Measurements from ENCODE around the gene DYRK1A.
"Not testable (repeated sequence)": the region's sequence is repeated elsewhere in the genome, so short reads cannot be mapped to it uniquely, and the experiment has no call there.

The DYRK1A gene

GRCh38 chr21:37489553-37489952 lies 123.0 kb downstream of the DYRK1A start:
- DNase-seq, result no peak

- DNase-seq, result no peak
Observed at GRCh38 chr21:37490084-37490483, 123.5 kb downstream of the DYRK1A start.

- no peak for DNase-seq
Observed at GRCh38 chr21:37496972-37497371, 130.4 kb downstream of the DYRK1A start.

- DNase-seq, result no peak
Observed at GRCh38 chr21:37498664-37499063, 132.1 kb downstream of the DYRK1A start.

DNA sequence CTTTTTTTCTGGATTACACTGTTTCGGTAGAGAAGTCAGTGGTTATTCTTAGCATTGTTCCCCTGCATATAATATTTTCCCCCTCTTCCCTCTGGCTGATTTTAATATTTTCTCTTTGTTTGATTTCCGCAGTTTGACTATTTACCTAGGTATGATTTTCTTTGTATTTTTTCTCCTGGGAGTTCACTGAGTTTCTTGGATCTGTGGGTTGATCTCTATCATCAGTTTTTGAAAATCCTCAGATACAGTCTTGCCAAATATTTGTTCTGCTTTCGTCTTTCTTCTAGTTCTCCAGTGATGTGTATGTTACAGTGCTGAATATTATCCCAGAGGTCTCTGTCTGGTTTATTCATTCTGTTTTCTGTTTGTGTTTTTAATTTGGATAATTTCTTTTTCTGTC lies 136.4 kb downstream of the DYRK1A start:
- no peak for DNase-seq

GRCh38 chr21:37503848-37504467 lies 137.4 kb downstream of the DYRK1A start:
- DNase-seq, result no peak

GRCh38 chr21:37505963-37506362 lies 139.4 kb downstream of the DYRK1A start:
- DNase-seq, result no peak

GRCh38 chr21:37507716-37508115 lies 141.1 kb downstream of the DYRK1A start:
- DNase-seq, result no peak

GRCh38 chr21:37508341-37508740 lies 141.8 kb downstream of the DYRK1A start:
- DNase-seq, result no peak

- no peak for DNase-seq
Observed at GRCh38 chr21:37509802-37510393, 143.3 kb downstream of the DYRK1A start.

DNA sequence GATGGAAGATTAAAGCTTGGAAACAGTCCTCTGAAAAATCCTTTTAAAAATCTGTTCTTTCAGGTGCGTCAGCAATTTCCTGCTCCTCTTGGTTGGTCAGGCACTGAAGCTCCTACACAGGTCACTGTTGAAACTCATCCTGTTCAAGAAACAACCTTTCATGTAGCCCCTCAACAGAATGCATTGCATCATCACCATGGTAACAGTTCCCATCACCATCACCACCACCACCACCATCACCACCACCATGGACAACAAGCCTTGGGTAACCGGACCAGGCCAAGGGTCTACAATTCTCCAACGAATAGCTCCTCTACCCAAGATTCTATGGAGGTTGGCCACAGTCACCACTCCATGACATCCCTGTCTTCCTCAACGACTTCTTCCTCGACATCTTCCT lies 145.3 kb downstream of the DYRK1A start:
- no peak for DNase-seq

- DNase-seq, result no peak
Observed at GRCh38 chr21:37513383-37513782, 146.8 kb downstream of the DYRK1A start.

- no peak for DNase-seq
Observed at GRCh38 chr21:37514038-37514667, 147.6 kb downstream of the DYRK1A start.

DNA sequence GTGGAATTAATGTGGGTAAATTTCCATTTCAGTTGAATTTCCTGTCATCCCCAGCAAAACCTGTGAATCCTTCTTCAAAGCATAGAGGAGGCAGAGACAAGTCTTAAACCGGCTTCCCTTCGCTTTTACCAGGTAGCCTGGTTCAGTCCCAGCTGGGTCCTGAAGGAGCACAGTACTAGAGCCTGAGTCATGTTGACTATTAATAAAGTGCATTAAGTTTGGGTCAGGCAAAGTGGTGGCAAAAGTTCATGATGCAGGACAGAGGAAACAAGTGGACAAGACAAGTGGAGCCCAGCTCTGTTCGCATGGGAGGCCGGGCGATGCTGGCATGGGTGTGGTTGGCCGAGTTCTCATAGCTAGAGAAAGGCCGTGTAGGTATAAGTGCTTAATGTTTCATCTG lies 150.4 kb downstream of the DYRK1A start:
- DNase-seq, result no peak

GRCh38 chr21:37520801-37521200 lies 154.2 kb downstream of the DYRK1A start:
- DNase-seq, result no peak

DNA sequence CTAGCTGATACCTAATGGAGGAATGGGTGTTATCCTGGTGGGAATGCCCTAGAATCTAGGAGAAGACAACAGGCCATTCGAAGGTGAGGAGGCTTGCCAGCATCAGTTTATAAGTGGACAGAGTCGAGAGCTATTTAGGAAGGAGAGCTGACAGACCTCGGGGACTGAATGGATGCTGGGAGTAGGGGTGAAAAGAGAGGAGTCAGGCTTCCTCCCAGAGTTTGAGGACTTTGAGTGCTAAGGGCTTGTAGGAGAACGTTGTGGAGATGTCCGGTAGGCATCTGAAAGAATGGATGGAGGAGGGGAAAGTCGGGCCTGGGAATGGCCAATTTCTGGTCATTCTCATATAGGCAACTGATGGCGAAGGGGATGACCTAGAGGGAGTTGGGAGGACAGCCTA lies 155.1 kb downstream of the DYRK1A start:
- no peak for DNase-seq

DNA sequence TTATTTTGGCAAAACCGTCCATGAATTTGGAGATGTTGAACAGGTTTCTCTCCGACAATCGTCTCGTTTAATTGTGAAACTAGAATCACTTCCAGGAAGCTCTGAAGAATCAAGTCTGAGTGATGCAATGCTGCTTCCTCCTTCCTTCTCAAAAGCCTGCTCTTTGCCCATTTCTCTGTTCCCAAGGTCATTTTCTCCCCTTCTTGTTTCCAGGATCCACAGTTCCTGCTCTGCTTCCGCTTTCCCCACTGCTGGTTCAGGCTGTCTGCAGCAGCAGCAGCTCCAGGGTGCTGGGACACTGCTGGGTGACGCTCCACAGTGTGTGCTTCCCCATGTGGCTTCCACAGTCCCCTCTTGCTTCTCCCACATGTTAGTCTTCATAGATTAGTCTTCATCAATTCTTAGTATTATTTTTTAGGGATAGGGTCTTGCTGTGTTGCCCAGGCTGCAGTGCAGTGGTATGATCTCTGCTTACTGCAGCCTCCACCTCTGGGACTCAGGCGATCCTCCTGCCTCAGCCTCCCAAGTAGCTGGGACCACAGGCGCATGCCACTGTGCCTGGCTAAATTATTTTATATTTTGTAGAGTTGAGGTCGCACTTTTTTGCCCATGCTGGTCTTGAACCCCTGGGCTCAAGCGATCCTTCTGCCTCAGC lies 156.2 kb downstream of the DYRK1A start:
- DNase-seq, result no peak

DNA sequence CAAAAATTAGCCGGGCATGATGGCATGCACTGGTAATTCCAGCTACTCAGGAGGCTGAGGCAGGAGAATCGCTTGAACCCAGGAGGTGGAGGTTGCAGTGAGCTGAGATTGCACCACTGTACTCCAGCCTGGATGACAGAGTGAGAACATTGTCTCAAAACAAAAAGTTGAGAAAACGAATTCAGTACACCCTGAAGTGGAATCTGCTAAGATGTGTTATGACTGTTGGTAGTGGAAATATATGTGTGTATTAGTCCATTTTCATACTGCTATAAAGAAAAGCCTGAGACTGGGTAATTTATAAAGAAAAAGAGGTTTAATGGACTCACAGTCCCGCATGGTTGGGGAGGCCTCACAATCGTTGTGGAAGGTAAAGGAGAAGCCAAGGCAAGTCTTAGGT lies 158.4 kb downstream of the DYRK1A start:
- not testable (repeated sequence) for DNase-seq

DNA sequence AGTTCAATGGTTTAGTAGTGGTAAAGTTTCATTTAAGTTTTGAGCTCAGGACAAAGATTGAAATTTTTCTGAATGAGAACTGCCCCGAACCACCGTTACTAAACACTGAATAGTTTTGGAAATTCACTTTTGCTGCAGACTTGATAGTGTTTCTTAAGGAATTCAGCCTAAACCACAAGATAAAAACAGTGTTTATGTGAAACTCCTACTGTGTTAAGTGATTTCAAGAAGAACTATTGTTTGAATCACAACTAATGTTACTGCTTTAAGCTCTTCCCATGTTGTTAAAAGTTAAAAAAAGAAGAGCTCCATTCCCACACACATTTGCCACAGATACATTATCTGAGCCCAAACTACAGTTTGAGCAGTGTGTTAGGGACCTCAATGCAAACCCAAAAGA lies 159.2 kb downstream of the DYRK1A start:
- DNase-seq, result no peak

GRCh38 chr21:37527103-37527502 lies 160.5 kb downstream of the DYRK1A start:
- DNase-seq, result no peak

DNA sequence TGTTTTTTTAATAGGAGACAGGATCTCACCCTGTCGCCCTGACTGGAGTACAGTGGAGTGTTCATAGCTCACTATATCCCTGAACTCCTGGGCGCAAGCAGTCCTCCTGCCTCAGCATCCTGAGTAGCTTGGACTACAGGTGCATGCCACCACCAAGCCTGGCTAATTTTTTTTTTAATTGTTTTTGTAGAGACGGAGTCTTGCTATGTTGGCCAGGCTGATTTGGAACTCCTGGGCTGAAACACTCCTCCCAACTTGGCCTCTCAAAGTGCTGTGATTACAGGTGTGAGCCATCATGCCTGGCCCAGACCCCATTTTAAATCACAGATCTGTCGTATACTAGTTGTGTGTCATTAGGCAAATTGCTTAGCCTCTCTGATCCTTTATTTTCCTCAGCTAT lies 161.1 kb downstream of the DYRK1A start:
- DNase-seq, result no peak

DNA sequence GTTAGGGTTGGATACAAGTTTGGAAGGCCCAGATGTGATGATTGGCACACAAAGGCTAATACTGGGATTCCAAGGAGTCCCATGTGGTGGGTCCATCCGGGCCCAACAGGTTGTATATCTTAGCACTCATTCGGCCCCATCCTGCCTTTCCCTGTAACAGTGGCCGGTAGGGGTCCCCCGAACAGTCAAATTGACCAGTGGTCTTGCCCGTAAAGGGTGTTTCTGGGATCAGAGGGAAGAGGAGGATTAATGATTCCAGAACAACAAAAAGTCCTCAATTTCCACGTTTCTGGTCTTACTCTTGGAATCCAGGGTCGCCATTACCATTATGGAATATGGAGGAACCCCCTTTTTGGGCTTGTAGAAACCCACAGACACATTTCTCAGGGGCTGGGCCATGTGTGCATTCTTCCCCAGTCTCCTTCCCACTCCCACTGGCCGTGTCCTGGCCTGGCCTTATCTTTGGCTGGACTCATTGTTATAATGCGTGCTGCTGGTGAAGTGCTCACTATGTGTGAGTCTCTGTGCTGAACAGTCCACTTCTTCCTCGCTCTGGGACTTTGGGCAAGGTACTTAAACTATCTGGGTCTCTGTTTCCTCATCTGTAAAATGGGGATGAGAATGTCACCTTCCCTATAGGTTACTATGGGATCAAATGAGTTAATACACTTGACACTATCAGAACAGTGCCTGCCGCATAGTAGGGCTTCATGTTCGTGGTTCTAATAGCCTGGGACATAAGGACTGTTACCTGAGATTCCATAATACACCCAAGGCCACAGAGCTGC lies 161.8 kb downstream of the DYRK1A start:
- DNase-seq, result no peak

GRCh38 chr21:37529649-37530048 lies 163.1 kb downstream of the DYRK1A start:
- DNase-seq, result no peak
